Islet precursor cell (in vitro differentiated cells): Measurements from ENCODE around the gene FAM78B.

Source experiments
- DNase-seq: peaks from one replicate; pipeline ENCODE4 v3.0.0-alpha.2; 2018

The FAM78B gene

DNA sequence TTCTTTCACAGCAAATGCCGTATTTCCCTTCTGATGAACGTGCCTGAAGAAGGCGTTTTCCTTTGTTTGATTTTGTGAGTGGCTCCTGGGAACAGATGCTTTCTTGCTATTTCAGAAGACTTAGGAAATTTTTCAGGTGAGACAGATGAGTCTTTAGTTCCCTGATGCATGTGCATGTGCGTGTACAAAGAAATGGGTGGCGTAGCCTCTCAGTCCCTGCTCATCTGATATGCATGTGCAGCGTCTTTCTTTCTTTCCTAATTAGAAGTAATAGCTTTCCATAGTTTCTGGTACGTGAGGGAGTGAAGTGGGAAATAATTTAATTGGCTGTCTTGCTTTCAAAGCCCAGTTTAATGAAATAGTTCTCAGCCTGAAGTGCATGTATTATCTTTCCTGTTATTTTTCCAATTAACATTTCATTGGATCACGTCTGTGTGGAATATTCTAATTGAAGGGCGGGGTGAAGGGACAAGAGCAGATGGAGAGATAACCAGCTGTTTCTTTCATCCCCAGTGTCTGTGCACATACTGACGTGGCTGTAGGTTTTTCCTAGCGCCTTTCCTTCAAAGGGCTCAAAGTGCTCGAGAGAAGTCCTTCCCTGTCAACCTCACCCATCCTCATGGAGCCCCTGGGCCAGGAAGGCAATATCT lies 104.3 kb downstream of the FAM78B start:
- DNase-seq = no peak

DNA sequence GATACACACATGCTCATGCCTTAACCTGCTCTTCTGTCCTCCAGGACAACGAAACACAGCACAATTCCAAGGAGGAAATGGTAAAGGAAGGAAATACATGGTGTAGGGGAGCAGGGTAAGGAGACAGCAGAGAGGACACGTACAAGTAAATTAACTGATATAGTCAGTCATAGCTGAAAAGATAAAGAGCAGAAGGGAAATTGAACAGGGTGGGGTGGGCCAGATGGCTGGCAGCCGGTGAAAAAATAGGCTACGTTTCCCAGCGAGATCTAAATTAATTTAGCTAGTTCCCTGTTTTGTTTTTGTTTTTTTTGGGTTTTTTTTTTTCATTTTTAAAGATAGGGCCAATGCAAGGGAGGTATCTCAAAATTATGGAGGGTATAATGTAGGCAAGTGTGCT lies 109.2 kb downstream of the FAM78B start:
- no peak for DNase-seq

DNA sequence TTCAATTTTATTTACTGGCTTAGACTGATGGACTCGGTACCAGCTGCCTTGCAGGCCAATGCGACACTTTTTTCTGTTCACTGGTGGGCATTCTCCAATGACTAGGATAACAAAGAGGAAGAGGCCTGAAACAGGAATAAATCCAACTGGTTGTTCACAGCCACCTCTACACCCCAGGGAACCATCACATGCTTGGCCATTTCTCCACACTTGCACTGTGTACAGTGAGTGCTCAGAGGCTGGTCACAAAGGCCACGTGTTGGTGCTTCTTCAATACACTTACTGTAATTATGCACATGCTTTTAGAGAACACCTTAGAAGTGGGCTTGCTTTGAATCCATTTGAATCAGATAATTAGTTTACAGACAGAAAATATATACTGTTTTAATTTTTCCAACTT lies 113.4 kb downstream of the FAM78B start:
- no peak for DNase-seq

DNA sequence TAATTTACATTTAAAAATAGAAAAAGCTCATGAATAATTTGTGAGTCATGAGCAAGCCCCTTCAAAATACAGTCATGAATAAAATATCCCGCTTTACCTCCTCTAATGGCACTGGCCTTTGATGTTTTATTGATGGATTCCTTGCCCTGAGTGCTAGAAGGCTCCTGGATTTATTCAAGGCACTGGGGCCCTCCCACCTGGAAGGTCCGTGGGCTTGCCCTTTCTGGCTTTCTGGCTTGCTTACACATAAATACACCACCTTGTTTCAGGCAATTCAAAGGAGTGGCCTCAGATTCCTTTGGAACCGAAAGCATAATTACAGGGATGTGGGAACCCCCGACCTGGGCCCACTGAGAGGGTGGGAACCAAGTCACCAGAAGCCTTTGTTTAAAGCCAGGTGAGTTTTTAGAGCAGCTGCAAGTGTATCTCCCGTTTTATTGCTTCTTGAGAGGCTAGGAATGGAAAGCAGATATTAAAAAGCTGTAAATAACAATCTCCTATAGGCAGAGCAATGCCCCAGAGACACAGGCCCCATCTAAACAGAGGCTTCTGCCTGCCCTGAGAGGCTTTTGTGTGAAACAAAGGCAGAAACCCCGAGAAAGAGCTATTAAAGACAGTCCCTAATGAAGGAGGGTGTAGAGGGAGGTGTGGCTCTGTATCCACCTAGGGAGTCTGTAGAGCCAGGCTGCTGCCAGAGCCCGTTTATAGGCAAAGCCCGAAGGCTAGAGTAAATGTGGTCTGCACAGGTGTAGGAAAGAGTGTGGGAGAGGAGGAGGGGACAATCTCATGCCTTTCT lies 126.4 kb downstream of the FAM78B start:
- peak; percentile 63 for DNase-seq

DNA sequence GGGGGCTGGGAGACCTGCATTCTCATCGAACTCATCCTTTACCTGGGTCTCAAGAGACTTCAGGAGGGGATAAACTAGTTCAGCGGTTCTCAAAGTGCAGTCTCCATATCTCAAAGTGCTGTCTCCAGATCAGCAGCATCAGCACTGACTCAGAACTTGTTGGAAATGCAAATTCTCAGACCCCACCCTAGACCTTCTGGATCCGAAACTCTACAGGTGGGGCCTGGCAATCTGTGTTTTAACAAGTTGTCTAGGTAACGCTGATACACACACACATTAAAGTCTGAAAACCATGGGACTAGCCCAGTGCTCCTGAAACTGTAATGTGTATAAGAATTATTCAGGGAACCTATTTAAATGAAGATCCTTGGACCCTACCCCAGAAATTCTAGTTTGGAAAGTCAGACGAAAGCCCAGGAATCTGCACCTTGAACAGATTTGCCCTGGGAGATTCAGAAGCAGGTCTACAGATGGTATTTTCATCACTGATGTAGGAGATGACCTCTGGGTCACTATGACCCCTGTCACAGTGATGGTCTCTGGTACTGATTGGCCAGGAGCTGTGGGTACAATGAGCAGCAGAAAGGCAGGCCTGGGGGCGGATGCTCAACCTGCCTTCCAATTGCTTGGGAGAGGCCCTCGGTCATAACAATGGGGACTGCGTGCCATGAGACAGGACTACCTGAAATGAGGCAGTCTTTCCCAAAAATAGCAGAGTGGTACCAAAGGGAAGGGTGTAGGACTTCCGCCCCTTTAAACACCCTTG lies 127.2 kb downstream of the FAM78B start:
- DNase-seq = no peak

DNA sequence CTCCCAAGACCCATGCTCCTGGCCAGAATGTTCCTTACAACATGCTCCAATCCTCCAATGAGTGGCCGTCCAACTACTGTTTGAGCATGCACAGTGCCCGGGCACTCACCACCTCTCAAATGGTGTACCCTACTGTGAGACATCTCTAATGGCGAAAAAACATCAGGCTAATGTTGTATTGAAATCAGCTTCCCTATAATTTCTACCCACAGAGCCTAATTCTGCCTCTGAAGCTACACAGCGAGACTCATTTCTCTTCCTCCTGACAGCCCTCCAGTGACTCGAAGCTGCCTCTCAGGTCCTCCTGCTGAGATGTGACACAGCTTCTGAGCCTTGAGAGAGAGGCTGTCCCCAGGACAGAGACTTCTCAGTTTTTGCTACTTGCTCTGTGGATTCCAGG lies 130.7 kb downstream of the FAM78B start:
- no peak for DNase-seq

DNA sequence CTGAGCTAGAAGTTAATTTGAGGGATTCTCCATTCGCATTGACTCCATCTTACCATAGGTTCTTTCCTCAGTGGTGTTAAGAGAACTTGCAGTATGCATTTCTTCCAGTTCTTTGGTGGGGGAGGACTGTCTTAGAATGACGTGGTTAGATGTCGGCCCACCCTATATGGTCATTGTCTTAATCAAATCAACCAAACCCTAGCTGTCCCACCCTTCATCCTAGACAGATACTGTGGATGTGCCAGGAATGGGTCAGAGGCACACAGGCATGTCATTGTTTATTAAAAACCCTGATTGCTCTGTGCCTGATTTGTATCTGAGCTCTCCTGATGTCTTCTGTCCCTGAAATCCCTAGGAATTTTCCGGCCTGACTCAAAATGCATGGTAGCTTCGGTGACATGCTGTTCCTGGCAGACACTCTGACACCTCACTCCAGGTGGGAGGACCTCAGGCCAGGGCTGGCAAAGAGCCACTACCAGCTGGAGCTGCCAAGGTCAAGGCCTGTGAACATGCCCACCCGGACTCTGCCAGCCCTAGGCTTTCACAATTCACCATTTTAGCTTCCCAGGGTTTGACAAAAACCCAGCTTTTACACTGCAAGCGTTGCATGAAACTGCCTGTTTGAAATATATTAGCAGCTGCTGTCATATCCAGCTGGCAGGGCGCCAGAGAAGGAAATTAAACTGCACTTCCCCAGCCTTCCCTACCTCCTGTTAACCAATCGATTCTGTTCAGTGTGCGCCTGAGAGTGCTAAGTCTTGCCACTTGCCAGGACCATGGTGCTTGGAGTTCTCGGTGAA lies 134.0 kb downstream of the FAM78B start:
- DNase-seq = no peak

DNA sequence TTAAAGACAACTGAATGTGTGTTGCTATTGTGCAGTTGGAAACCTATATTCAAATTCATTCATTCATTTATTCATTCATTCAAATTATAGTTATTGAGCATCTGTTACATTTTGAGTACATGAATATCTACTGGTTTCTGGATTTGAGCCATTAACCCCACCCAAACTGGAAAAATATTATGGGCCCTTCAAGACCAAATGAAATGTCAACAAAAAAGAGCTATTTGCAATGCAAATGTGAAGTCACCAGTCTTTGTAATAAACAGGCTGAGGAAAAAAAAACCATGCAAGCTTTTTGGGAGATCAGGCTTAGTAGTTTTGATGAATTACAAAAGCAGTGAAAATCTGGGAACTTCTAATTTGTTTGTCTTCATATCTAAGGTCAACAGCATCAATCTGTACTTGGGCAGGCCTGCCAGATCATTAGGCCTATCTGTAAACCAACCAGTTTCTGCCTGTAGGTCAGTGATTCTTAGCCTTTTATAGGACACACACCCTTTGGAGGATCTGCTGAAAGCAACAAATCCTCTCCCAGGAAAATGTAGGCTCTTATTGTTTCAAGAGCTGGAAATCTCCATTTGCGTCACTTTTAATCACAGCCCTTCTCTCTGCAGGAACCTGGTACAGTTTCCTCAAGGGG lies 134.7 kb downstream of the FAM78B start:
- DNase-seq = no peak

DNA sequence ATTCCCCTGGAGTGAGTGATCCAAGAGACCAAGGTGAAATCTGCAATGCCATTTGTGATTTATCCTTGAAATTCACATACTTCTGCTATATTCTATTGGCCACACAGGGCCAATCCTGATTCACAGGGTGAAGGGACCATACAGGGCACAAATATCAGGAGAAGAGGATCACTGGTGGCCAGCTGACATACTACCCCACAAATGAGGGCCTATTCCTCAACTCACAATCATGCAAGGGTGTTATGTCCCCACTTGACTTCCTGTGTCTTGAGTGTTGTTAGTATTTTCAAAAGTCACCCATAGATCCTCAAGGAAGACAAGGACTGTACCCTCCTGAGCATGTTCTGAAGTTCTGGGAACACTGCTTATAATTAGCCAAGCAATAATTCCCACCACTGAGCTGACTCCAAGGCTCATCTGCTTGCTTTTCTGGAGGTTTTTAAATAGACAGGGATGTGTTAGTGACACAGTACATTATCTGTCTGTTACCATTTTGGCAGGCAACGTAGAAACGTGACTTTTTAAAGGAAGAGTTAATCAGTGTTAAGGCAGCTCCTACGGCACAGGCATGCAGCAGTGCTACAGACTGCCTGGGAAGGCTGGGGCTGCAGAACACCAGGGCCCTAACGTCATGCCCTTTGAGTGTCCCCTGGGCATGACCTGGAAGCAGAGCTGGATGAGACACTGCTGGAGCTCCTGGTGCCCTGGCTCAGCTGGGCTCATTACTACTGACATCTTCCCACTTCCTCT lies 137.4 kb downstream of the FAM78B start:
- DNase-seq = no peak

DNA sequence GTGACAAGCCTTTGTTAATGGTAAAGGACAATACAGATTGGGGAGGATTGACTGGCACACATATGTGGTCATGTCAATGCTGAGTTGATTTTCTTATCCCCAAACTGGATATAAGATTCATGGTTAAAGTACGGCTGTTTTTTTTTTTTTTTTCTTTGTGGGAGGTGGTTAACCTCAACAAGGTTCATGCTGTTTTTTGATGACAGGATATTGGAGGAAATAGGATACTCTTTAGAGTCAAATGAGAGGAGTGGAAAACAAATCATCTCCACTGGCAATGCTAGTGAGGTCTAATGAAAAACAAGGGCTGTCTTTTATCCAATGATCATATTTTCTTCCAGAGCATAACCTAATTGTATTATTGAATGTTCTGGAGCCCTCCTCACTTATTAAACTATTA lies 140.2 kb downstream of the FAM78B start:
- no peak for DNase-seq

DNA sequence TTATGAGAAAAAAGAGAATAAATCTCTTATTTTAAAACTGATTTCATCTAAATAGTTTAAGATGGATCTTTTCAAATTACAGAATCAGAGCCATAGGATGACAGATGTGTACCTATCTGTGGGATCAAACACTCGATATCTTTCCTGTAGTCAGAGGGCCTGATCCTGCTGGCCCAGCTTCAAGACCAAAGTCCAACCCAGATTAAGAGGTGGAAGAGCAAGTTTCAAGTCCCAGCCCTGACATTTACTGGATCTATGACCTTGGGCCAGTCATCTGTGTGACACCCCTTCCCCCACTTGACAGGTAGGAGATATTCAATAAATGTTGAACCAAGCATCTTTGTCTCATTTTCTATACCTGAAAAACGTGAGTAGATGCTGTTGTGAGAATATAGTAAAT lies 140.7 kb downstream of the FAM78B start:
- DNase-seq = no peak

DNA sequence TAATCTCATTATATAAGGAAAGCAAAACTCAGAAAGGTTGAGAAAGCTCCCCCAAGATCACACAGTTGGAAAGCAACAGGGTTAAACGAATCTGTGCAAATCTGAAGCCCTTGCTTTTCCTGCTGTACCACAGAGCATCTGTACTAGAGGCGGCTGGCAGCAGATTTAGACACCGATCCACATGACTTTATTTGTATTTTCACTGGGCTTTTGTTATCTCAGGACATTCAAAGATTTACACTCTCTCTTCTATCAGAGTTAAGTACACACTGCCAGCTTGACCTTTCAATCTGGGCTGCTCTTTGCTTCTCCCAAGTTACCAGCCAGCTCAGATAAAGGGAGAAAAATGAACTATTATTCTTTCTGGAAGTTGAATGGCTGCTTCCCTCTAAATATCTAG lies 146.6 kb downstream of the FAM78B start:
- no peak for DNase-seq
